Omental fat pad (tissue), 4 donors: Measurements from ENCODE around the gene IL18R1. TPM values are rescaled to one million over a fixed set of nuclear protein-coding genes. Genes with fewer than 3 reads are reported as not detected.

ENCODE experiments used
- ATAC-seq: fragments of 150-250 bp; one replicate; pipeline ENCODE4 v1.9.1; 2016; ENCODE audit warnings: mild to moderate bottlenecking, moderate library complexity; ENCODE audit not compliant: low FRiP score
- DNase-seq: peaks from one replicate; pipeline ENCODE4 v3.0.0-alpha.2; 2019; ENCODE audit warnings: low spot score
- CTCF ChIP-seq, 3 donors: fragments of 450-650 bp; IDR thresholded peaks; one replicate each; pipeline ENCODE4 v1.5.1; 2016 to 2017; ENCODE audit warnings: antibody characterized with exemption in 3 of 3, mild to moderate bottlenecking in 3 of 3, moderate library complexity in 2 of 3
- small RNA-seq: library from RNA; depleted of rRNA; stranded (forward); fragments of <200 nt; gene quantifications from one replicate; pipeline ENCODE3, GENCODE V24; 2016
- total RNA-seq, 4 donors: library from RNA; depleted of rRNA; stranded (reverse); fragments of >200 nt; gene quantifications; one replicate each; pipeline ENCODE4 v1.1.0, GENCODE V29; 2016

Gene IL18R1
- total RNA-seq, 4 donors from 2014 or later = 5.8 to 51.9 (median 24.4) TPM

GRCh38 chr2:102446936-102447335, 91.3 kb downstream of the IL18R1 start:
- DNase-seq (no peak), ATAC-seq (no peak)
- no peak for TF ChIP-seq CTCF (IDR thresholded peaks at IDR 0.05)

Small RNA genes within 50 kb of the gene (small RNA-seq; reads per million reads assigned to genes)
- not detected for gene MIR4772

Other genes with a start within 250 kb of the IL18R1 start
- 100 to 1,000 TPM; 167 to 541 (median 270) TPM for gene IL1R1, start 213.1 kb upstream of the IL18R1 start, total RNA-seq
- gene IL1RL2, start 168.8 kb upstream of the IL18R1 start, total RNA-seq = 1 to 10 TPM in 3 of 4 donors, under 1 TPM in 1; 0.31 to 5.3 (median 2.1) TPM
- gene IL1RL1, start 44.2 kb upstream of the IL18R1 start, total RNA-seq = 100 to 1,000 TPM in 1 of 4 donors, 10 to 100 TPM in 3; 48.1 to 307 (median 62.3) TPM
- gene IL18RAP, start 67.4 kb downstream of the IL18R1 start, total RNA-seq = 10 to 100 TPM in 1 of 4 donors, 1 to 10 TPM in 3; 1.9 to 59.9 (median 5.4) TPM
- gene SLC9A4, start 117.4 kb downstream of the IL18R1 start, total RNA-seq = not detected